GM18505 (cell line): ENCODE data around the gene CYP11A1.

Experiments used
- ATAC-seq: cut with Tn5 transposase; IDR thresholded peaks from one replicate; pipeline ENCODE4 v1.9.1; 2021; ENCODE audit not compliant: unreplicated experiment
- POLR2A ChIP-seq: IDR thresholded peaks from 4 replicates; pipeline ENCODE4 v1.6.1; 2011; ENCODE audit warnings: borderline replicate concordance; ENCODE audit not compliant: insufficient read depth, insufficient read length; ENCODE audit errors: extremely low read depth

CYP11A1 gene

GRCh38 chr15:74349241-74349778 lies 18.1 kb downstream of the CYP11A1 start:
- no peak for TF ChIP-seq POLR2A
- ATAC-seq: no peak

DNA sequence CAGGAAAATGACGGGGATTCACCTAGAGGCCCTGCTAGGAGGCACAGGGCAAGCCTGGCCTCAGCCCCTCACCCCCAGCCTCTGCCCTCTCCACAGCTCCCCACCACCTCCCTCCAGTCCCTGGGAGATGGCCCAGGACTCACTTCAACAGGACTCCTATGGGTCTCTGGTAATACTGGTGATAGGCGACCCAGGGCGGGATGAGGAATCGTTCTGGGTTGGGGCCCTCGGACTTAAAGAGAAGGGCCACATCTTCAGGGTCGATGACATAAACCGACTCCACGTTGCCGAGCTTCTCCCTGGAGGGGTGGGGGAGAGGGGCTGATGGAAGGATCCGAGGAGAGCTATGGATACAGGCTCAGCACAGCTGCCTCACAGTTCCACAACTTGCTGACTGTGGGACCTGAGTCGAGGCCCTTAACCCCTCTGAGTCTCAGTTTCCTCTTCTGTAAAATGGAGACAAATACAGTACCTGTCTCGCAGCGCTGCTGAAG lies 19.6 kb downstream of the CYP11A1 start:
- no peak for ATAC-seq
- TF ChIP-seq POLR2A: no peak

DNA sequence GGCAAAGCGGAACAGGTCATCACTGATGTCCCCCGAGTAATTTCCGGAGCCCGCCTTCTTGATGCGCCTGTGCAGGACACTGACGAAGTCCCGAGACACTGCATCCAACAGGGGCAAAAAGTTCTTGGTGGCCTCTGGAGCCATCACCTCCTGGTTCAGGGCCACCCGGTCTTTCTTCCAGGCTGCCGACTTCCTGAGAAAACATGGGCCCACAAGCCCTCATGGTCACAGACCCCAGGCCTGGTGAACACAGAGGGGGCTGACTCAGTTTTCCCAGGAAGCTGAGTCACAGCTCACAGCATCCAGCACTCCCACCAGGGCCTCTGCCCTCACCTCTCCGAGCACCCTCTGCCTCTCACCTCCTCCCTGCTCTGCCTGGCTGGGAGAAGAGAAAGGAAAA lies 22.4 kb downstream of the CYP11A1 start:
- TF ChIP-seq POLR2A: no peak
- no peak for ATAC-seq

DNA sequence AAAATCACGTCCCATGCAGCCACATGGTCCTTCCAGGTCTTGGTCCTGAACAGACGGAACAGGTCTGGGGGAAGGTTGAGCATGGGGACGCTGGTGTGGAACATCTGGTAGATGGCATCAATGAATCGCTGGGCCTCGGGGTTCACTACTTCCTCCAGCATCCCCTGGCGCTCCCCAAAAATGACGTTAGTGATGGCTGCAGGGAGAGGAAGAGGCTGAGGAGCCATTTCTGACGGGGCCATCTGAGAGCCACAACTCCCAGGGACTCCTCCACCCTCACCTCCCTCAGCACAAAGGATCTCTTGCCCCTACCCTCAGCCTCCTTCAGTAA lies 23.7 kb downstream of the CYP11A1 start:
- no peak for ATAC-seq
- no peak for TF ChIP-seq POLR2A

GRCh38 chr15:74343127-74343796 lies 24.2 kb downstream of the CYP11A1 start:
- ATAC-seq: no peak
- TF ChIP-seq POLR2A: no peak

GRCh38 chr15:74340150-74340549 lies 27.3 kb downstream of the CYP11A1 start:
- TF ChIP-seq POLR2A: no peak
- no peak for ATAC-seq

DNA sequence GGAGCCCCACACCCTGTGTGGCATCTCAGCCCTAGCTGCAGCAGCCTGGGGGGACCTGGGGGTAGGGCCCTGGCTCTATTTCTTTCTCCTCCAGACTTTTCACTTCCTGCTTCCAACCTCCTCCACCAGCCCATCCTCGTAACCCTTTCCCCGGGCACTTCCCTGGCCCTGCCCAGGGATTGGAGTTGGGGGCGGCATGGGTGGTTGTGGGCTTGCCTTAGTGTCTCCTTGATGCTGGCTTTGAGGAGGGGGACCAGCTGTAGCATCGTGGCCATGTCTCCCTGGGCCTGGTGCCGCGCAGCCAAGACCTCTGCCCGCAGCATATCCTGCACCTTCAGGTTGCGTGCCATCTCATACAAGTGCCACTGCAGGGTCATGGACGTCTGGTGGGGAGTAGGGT lies 28.1 kb downstream of the CYP11A1 start:
- TF ChIP-seq POLR2A: no peak
- no peak for ATAC-seq

GRCh38 chr15:74338676-74339075 lies 28.8 kb downstream of the CYP11A1 start:
- TF ChIP-seq POLR2A: no peak
- no peak for ATAC-seq

DNA sequence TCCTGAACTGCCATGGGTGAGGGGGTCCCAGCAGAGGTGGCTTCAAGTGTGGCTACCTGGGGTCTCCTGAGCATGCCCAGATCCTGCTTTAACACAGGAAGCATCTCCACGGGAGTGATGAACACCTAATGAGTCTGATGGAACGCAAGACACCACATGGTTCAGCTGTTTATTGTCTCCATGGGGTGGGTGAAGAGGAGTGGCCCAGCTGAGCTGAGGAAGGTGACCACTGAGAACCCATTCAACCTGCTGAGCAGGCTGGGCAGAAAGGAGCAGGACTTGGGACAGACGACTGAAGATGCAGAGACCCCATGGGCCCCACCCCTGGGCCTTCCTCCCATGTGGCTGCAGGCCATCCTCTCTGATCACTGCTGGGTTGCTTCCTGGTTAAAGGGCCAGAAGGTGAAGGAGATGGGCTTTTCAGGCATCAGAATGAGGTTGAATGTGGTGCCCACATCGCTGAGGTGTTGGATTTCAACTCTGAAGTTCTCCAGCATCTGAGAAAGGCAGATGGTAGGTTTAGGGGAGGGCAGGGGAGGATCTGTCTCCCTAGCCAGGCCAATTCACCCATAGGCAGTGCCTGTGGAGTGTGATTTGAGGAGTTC lies 29.7 kb downstream of the CYP11A1 start:
- ATAC-seq: no peak
- no peak for TF ChIP-seq POLR2A

GRCh38 chr15:74337146-74337545 lies 30.3 kb downstream of the CYP11A1 start:
- no peak for ATAC-seq
- no peak for TF ChIP-seq POLR2A

- no peak for ATAC-seq
Measured at GRCh38 chr15:74336061-74337005, 31.1 kb downstream of the CYP11A1 start.

DNA sequence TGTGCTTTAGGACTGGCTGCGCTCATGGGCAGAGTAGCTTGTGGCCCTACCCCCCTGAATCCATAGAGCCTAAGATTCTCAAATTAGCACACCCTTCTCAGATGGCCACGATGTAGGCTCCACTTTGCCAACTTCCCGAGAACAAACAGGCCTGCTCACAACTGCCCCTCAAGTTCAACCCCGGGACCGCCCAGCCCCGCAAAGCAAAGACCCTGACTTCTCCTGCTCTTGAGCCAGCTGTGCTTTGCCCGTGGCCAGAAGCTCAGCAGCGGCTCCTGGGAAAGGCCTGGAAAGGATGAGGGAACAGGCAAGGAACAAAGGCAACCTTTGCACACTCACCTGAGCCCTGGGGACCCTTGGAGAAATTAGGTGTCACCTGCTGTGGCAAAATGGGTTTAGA lies 32.0 kb downstream of the CYP11A1 start:
- ATAC-seq: no peak
- TF ChIP-seq POLR2A: no peak

More at GRCh38 chr15:74336061-74337005, 31.1 kb downstream of the CYP11A1 start:
- no peak for TF ChIP-seq POLR2A

- no peak for TF ChIP-seq POLR2A
- ATAC-seq: no peak
Measured at GRCh38 chr15:74334127-74334526, 33.3 kb downstream of the CYP11A1 start.
